ENCODE results near the gene KIF6.

DNA sequence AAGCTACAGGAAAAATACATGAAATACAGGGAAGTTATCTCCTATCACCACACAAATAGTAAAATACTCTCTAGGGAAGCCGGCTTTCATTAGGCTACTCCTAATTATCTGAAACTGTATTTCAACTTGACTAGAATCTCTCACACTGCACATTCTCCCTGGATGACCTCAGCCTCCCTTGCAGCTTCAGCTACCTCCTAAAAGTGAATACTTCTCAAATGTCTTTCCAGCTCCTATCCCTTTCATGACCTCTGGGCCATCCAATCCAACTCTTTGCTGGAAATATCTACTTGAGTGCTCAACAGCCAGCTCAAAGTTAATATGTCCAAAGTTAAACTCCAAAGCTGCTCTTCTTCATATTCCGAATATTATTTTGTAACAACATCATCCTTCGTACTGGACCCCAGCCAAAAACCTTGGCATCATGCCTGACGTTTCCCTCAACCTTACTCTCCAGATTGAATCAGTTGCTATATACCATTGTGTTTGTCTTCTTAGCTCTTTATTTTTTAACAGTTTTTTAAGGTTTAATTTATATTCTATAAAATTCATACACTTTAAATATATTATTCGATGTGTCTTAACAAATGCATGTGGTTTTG, 29.4 kb upstream of the KIF6 start:
- TF ChIP-seq CTCF (IDR thresholded peaks at IDR 0.05) (no peak), BCL3 (IDR thresholded peaks at IDR 0.05) (no peak), EHMT2 (IDR thresholded peaks at IDR 0.05; ENCODE audit: low read depth) (no peak), ELK1 (IDR thresholded peaks at IDR 0.05; ENCODE audit: low read depth, low read length) (no peak), RAD21 (conservative IDR thresholded peaks at IDR 0.05 in 1 of 2, IDR thresholded peaks at IDR 0.05 in 1 of 2) (no peak), POLR2A (IDR thresholded peaks at IDR 0.05; ENCODE audit: low read length) (no peak), BHLHE40 (IDR thresholded peaks at IDR 0.05; ENCODE audit: low read depth, low read length) (no peak), MYC (IDR thresholded peaks at IDR 0.05; ENCODE audit: borderline replicate concordance, low read length) (no peak), RCOR1 (IDR thresholded peaks at IDR 0.05; ENCODE audit: low read depth, low read length) (no peak), RNF2 (IDR thresholded peaks at IDR 0.05; ENCODE audit: borderline replicate concordance, low read depth) (no peak)

Data from A549 (cell line).